Effector CD4-positive, alpha-beta T cell (primary cell): Measurements from ENCODE around the gene PSORS1C2.

Experiments used
- DNase-seq: peaks from one replicate; pipeline ENCODE4 v3.0.0-alpha.2; 2020

The PSORS1C2 gene

DNA sequence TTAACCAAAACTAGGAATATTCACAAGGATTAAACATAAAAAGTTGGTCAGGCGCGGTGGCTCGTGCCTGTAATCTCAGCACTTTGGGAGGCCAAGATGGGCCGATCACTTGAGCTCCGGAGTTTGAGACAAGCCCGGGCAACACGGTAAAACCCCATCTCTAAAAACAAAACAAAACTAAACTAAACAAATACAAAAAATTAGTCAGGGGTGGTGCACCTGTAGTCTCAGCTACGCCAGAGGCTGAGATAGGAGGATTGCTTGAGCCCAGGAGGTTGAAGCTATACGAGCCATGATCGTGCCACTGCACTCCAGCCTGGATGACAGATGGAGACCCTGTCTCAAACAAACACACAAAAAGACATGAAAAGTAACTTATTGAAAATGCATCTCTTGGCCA lies 3.2 kb downstream of the PSORS1C2 start:
- no peak for DNase-seq

- no peak for DNase-seq
Measured at GRCh38 chr6:31132806-31133205, 6.1 kb downstream of the PSORS1C2 start.

DNA sequence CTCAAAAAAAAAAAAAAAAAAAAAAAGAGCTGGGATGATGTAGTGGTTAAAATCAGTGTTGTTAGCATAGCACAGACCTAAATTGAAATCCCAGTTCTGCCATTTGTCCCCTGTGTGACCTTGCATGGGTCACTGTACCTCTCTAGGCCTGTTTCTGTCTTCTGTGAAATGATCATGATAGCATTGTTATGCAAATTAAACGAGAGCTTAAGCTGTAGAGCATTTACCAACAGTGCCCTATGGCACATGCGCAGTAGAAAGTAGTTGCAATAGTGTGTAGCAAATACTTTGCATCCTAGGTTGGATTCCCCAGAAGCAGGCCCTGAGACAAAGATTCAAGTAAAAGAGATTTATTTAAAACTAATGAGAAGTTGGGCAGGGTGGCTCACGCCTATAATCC lies 7.3 kb downstream of the PSORS1C2 start:
- no peak for DNase-seq

- no peak for DNase-seq
Measured at GRCh38 chr6:31130751-31131150, 8.1 kb downstream of the PSORS1C2 start.

DNA sequence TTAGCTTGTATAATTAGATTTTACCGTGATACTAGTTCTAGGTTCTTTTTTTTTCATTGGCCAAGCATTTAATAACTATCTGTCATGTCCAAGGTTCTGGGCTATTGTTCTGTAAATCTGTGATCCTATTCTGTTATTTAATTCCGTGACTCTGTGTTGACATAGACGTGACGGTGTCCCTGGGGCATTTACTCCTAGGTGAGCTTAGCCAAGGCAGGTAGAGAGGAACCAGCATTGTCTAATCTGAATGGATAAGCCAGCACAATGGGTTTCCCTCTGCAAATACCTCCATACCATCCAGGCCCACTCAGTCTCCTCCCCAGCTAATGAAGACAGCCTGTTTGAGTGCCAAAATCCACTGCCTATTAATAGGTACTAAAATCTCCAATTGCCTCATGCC lies 9.7 kb downstream of the PSORS1C2 start:
- no peak for DNase-seq

- DNase-seq: peak; percentile 70
Measured at GRCh38 chr6:31128093-31128676, 10.7 kb downstream of the PSORS1C2 start.

GRCh38 chr6:31126396-31127175 lies 12.3 kb downstream of the PSORS1C2 start:
- no peak for DNase-seq

GRCh38 chr6:31125586-31126363 lies 13.1 kb downstream of the PSORS1C2 start:
- no peak for DNase-seq

- DNase-seq: no peak
Measured at GRCh38 chr6:31125162-31125561, 13.7 kb downstream of the PSORS1C2 start.

GRCh38 chr6:31122791-31123706 lies 15.8 kb downstream of the PSORS1C2 start:
- no peak for DNase-seq

GRCh38 chr6:31121131-31121790 lies 17.6 kb downstream of the PSORS1C2 start:
- DNase-seq: no peak

DNA sequence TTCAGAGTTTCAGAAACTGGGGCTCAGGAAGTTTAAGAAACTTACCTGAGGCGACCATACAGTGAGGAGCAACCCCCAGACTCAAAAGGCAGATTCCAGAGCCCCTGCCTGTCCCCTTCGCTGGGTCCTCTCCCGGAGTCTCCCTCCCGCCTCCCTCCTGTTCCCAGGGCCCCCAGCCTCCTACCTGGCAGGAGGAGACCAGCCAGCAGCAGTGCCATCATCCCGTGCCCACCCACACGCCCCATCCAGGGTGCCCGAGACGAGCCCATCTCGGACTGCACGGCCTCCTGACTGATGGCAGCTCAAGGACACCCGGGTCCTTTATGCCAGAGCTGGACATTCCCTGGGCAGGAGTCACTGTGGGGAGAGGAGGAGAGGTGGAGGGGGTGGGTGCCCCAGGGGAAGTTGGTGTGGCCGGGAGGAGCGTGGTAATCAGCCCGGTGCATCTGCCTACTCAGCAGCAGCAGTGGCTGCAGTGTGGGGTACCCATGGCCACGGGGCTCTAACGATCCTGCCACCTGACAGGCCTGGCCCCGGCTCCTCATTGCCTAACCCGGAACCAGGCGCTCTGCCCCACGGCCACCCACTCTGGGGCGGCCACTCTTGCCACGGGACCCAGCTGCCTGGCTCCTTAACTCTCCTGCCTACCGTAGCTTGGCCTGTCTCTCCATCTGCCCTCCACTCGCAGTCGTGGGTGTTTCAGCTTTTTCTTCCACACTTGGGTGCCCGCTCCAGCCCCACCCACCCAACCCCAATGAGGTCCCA lies 18.5 kb downstream of the PSORS1C2 start, which contains the start of gene CDSN:
Gene CDSN (minus strand): TSS at position 296 of the 765 bp plus-strand sequence. CDS start 27 bp downstream, at position 269.
- no peak for DNase-seq

DNA sequence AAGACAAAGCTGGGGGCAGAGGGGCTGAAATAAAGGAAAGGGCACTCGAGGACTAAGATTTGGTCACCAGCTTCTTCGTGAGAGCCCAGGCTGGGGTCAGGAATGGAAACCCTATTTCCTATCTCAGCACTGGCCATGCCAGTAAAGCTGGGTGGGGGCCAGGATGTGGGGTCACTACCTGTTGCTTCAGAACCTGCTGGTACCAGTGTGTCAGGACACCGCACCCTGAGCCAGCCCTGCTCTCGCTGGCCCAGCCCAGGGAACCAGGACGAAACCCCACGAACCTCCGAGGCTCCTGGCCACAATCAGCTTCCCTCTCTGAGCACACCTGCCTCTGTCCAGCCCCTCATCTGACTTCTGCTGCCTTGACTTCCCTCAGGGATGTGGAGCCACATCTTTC lies 20.7 kb downstream of the PSORS1C2 start:
- DNase-seq: no peak

GRCh38 chr6:31116661-31117385 lies 22.0 kb downstream of the PSORS1C2 start:
- DNase-seq: no peak

DNA sequence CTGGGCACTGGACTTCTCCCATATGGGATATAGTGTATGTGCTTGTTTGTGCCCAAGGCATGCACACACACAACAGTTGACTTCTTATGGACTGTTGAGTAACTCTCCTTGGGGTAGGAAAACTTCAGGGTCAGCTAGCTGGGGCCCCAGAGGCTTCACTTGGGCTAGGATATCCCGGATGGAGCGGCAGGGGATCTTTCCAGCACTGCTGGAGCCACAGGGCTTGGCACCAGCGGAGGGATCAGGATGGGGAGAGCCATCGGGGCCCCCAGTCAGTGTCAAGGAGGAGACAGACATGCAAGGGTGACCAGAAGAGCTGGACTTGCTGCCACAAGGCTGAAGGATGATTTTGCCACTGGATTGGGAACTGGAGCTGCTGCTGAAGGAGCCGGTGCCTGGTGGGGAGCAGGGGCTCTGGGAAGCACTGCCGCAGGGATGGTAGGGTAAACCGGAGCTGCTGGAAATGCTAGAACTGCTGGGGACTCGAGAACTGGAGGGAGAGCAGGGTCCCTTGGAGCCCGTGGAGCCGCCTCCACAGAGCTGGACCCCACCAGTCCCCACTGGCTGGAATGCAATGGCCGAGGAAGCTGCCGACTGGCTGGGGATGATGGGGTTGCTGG lies 22.8 kb downstream of the PSORS1C2 start:
- no peak for DNase-seq

- no peak for DNase-seq
Measured at GRCh38 chr6:31114970-31115849, 23.7 kb downstream of the PSORS1C2 start.

DNA sequence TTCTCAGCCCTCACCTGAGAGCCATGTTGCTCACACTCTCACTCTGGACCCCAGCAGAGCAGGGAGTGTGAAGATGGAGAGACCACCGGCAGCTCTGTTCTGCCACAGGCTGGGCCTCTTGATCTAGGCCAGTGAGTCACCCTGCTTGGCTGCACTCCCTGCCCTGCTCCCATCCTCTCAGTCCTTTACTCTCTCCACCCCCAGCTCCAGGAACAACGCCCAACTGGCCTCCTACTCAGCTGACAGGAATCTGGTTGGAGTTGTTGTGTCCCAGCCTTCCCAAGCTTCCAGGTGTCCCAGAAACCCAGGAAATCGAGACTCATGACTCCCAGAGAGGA lies 24.4 kb downstream of the PSORS1C2 start, which contains the start of gene PSORS1C1:
Gene PSORS1C1 (plus strand): TSS at position 260 of the 338 bp plus-strand sequence. CDS start 14,833 bp downstream, outside the sequence.
- DNase-seq: no peak

DNA sequence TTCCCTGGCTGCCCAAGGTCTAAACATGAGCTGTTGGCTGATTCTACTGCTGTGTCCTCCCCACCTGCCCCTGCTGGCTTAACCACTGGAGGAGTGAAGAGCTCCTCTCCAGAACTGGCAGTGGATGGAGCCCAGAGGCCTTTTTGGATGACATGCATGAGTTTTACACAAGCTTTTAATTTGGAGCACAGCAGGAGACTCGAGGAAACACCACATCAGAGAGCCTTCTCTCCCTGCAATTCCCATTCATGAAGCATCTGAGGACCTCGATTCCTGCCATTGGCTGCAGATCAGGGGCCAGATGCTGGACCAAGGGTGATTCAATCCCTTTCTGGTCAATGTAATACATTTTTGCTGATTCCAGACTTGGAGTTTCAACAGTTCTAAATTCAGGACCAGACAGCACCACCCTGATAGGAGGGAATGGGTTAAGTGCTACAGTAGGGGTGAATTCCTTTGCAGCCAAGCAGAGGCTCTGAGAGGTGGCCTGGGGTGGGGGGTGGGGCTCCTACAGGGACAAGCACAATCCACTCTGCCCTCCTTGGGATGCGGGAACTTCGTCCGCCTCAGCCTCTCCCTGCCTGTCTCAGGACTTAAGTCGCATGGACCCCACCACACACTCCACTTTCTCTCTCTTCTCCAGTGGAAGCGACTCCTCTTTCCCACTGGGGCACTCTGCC lies 24.9 kb downstream of the PSORS1C2 start:
- no peak for DNase-seq
